Ishikawa (cell line): ENCODE measurements around the gene TOR3A.

ENCODE experiments used
- CEBPB ChIP-seq: IDR thresholded peaks from 2 replicates; pipeline ENCODE4 v1.6.1; 2012
- CREB1 ChIP-seq: IDR thresholded peaks from 2 replicates; pipeline ENCODE4 v1.6.1; 2012; ENCODE audit warnings: low read depth
- EGR1 ChIP-seq: IDR thresholded peaks from 2 replicates; pipeline ENCODE4 v1.6.1; 2012
- EP300 ChIP-seq: IDR thresholded peaks from 2 replicates; pipeline ENCODE4 v1.6.1; 2012; ENCODE audit warnings: borderline replicate concordance
- FOXM1 ChIP-seq: IDR thresholded peaks from 2 replicates; pipeline ENCODE4 v1.6.1; 2012; ENCODE audit warnings: low read depth, borderline replicate concordance
- MAX ChIP-seq: IDR thresholded peaks from 2 replicates; pipeline ENCODE4 v1.6.1; 2012
- NFIC ChIP-seq: IDR thresholded peaks from 2 replicates; pipeline ENCODE4 v1.6.1; 2012
- RAD21 ChIP-seq: IDR thresholded peaks from 2 replicates; pipeline ENCODE4 v1.6.1; 2012; ENCODE audit warnings: low read depth
- REST ChIP-seq: IDR thresholded peaks from 2 replicates; pipeline ENCODE4 v1.6.1; 2012; ENCODE audit warnings: low read depth, mild to moderate bottlenecking
- TAF1 ChIP-seq: IDR thresholded peaks from 2 replicates; pipeline ENCODE4 v1.6.1; 2012; ENCODE audit warnings: low read depth, mild to moderate bottlenecking
- TCF12 ChIP-seq: IDR thresholded peaks from 2 replicates; pipeline ENCODE4 v1.6.1; 2012; ENCODE audit warnings: low read depth
- TEAD4 ChIP-seq: IDR thresholded peaks from 2 replicates; pipeline ENCODE4 v1.6.1; 2012
- USF1 ChIP-seq: IDR thresholded peaks from 2 replicates; pipeline ENCODE4 v1.6.1; 2012
- YY1 ChIP-seq: IDR thresholded peaks from 2 replicates; pipeline ENCODE4 v1.6.1; 2012; ENCODE audit warnings: low read depth
- ZBTB7A ChIP-seq: IDR thresholded peaks from 2 replicates; pipeline ENCODE4 v1.6.1; 2012; ENCODE audit warnings: low read depth

Gene TOR3A

GRCh38 chr1:179103999-179104398 is 22.1 kb downstream of the TOR3A start:
- TF ChIP-seq FOXM1 = no peak

GRCh38 chr1:179104611-179105250 is 22.9 kb downstream of the TOR3A start:
- TF ChIP-seq TCF12 (no peak), EGR1 (no peak), YY1 (no peak), CEBPB (no peak), USF1 (no peak), TEAD4 (no peak), ZBTB7A (no peak), REST (no peak), CREB1 (no peak), RAD21 (no peak), TAF1 (no peak), MAX (no peak), NFIC (no peak), EP300 (no peak), FOXM1 (no peak)

GRCh38 chr1:179105393-179105792 is 23.5 kb downstream of the TOR3A start:
- no peak for TF ChIP-seq FOXM1
- TF ChIP-seq TAF1 = no peak
- TF ChIP-seq RAD21 = peak; percentile 53
- no peak for TF ChIP-seq MAX

GRCh38 chr1:179107706-179108629 is 26.1 kb downstream of the TOR3A start:
- TF ChIP-seq NFIC (no peak), TCF12 (no peak), CREB1 (no peak), RAD21 (no peak)

- no peak for TF ChIP-seq TCF12
- no peak for TF ChIP-seq CEBPB
- no peak for TF ChIP-seq ZBTB7A
- TF ChIP-seq EP300 = no peak
- no peak for TF ChIP-seq EGR1
- no peak for TF ChIP-seq TEAD4
- no peak for TF ChIP-seq FOXM1
- TF ChIP-seq REST = no peak
- TF ChIP-seq USF1 = no peak
- TF ChIP-seq TAF1 = no peak
- no peak for TF ChIP-seq YY1
- no peak for TF ChIP-seq RAD21
- no peak for TF ChIP-seq CREB1
- no peak for TF ChIP-seq NFIC
- no peak for TF ChIP-seq MAX
These were observed 26.8 kb downstream of the TOR3A start for GRCh38 chr1:179108644-179109043.

- TF ChIP-seq USF1 (no peak), EP300 (no peak), ZBTB7A (no peak), MAX (no peak), TEAD4 (no peak), REST (no peak), EGR1 (no peak), TCF12 (no peak), CEBPB (no peak), TAF1 (no peak), NFIC (no peak), FOXM1 (no peak), CREB1 (no peak), YY1 (no peak), RAD21 (no peak)
These were observed 33.3 kb downstream of the TOR3A start for GRCh38 chr1:179115181-179115580.
